GM19025 (cell line): ENCODE results near the gene TBC1D22A.

Source experiments
- ATAC-seq: cut with Tn5 transposase; IDR thresholded peaks from one replicate; pipeline ENCODE4 v1.9.1; 2021; ENCODE audit warnings: mild to moderate bottlenecking, low read depth, moderate library complexity; ENCODE audit not compliant: unreplicated experiment

TBC1D22A gene

GRCh38 chr22:46792841-46793261 is 30.4 kb downstream of the TBC1D22A start:
- no peak for ATAC-seq

- no peak for ATAC-seq
Observed at GRCh38 chr22:46793497-46793896, 31.0 kb downstream of the TBC1D22A start.

- no peak for ATAC-seq
Observed at GRCh38 chr22:46794067-46794466, 31.6 kb downstream of the TBC1D22A start.

- no peak for ATAC-seq
Observed at GRCh38 chr22:46794491-46794890, 32.0 kb downstream of the TBC1D22A start.

GRCh38 chr22:46795140-46795539 is 32.7 kb downstream of the TBC1D22A start:
- ATAC-seq, result no peak

GRCh38 chr22:46795845-46796565 is 33.6 kb downstream of the TBC1D22A start:
- no peak for ATAC-seq

- ATAC-seq, result no peak
Observed at GRCh38 chr22:46796566-46797195, 34.2 kb downstream of the TBC1D22A start.

GRCh38 chr22:46797355-46797754 is 34.9 kb downstream of the TBC1D22A start:
- ATAC-seq, result no peak

- no peak for ATAC-seq
Observed at GRCh38 chr22:46798041-46798365, 35.6 kb downstream of the TBC1D22A start.

GRCh38 chr22:46798366-46799350 is 36.2 kb downstream of the TBC1D22A start:
- no peak for ATAC-seq

GRCh38 chr22:46799626-46800025 is 37.2 kb downstream of the TBC1D22A start:
- no peak for ATAC-seq

- ATAC-seq, result no peak
Observed at GRCh38 chr22:46800102-46800857, 37.8 kb downstream of the TBC1D22A start.

- no peak for ATAC-seq
Observed at GRCh38 chr22:46801331-46801811, 38.9 kb downstream of the TBC1D22A start.

- no peak for ATAC-seq
Observed at GRCh38 chr22:46801826-46802607, 39.6 kb downstream of the TBC1D22A start.

GRCh38 chr22:46802608-46803027 is 40.2 kb downstream of the TBC1D22A start:
- no peak for ATAC-seq

GRCh38 chr22:46803031-46803880 is 40.8 kb downstream of the TBC1D22A start:
- ATAC-seq, result no peak

GRCh38 chr22:46803936-46804335 is 41.5 kb downstream of the TBC1D22A start:
- ATAC-seq, result no peak

- no peak for ATAC-seq
Observed at GRCh38 chr22:46806794-46807193, 44.3 kb downstream of the TBC1D22A start.

- ATAC-seq, result no peak
Observed at GRCh38 chr22:46807458-46807857, 45.0 kb downstream of the TBC1D22A start.
